ENCODE measurements around the gene MIXL1.

MIXL1 gene

GRCh38 chr1:226222686-226223085 lies 778 bp upstream of the MIXL1 start:
- H3K27ac ChIP-seq = no peak overlapping the region
- no peak for DNase-seq (ENCODE audit: low spot score)
- TF ChIP-seq, protein P1, sequence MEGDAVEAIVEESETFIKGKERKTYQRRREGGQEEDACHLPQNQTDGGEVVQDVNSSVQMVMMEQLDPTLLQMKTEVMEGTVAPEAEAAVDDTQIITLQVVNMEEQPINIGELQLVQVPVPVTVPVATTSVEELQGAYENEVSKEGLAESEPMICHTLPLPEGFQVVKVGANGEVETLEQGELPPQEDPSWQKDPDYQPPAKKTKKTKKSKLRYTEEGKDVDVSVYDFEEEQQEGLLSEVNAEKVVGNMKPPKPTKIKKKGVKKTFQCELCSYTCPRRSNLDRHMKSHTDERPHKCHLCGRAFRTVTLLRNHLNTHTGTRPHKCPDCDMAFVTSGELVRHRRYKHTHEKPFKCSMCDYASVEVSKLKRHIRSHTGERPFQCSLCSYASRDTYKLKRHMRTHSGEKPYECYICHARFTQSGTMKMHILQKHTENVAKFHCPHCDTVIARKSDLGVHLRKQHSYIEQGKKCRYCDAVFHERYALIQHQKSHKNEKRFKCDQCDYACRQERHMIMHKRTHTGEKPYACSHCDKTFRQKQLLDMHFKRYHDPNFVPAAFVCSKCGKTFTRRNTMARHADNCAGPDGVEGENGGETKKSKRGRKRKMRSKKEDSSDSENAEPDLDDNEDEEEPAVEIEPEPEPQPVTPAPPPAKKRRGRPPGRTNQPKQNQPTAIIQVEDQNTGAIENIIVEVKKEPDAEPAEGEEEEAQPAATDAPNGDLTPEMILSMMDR (conservative IDR thresholded peaks at IDR 0.05; ENCODE audit: low read depth) = no peak
- ChIA-PET CTCF (no interaction called here), POLR2A (ENCODE audit: low non-redundant PET) (interaction anchor here (0.6 kb wide), 1 partner anchor 17 kb away, joined by 3 read pairs; no protein-coding TSS in a partner anchor)

DNA sequence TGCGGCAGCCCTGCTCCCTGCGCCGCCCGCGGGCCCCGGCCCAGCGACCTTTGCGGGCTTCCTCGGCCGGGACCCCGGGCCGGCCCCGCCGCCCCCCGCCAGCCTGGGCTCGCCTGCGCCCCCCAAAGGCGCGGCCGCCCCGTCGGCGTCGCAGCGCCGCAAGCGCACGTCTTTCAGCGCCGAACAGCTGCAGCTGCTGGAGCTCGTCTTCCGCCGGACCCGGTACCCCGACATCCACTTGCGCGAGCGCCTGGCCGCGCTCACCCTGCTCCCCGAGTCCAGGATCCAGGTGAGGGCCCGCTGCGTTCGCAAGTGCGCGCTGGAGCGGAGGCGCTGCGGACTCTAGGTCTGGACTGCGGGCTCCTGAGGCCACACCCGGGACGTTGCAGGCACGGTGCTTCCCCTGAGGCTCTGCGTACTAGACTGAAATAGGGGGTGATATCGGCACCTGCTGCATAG lies 351 bp downstream of the MIXL1 start:
- no peak overlapping the region for H3K27ac ChIP-seq
- ChIA-PET CTCF (interaction anchor here (1.0 kb wide), 1 partner anchor 23 kb away, joined by 3 read pairs; no protein-coding TSS in a partner anchor), POLR2A (ENCODE audit: low non-redundant PET) (no interaction called here)
- DNase-seq (ENCODE audit: low spot score) = peak; percentile 43
- TF ChIP-seq, protein P1 (conservative IDR thresholded peaks at IDR 0.05; ENCODE audit: low read depth) = no peak; the same call in 1 of the 2 replicates

DNA sequence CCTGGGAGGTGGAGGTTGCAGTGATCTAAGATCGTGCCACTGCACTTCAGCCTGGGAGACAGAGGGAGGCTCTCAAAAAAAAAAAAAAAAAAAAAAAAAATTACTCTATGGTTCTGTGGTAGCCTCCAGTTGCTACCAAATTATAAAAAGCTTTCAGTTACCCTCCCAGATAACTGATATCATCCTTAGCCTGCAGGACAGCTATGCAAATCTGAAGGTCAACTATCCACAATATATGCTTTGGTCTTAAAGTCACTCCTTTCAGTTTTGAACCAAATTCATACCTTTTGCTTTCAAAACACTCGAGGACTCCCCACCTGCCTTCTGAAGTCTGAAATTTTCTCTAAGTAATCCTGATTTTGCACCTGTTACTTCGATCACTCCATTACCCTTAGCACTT lies 3.1 kb downstream of the MIXL1 start:
- POLR2A ChIA-PET (ENCODE audit: low non-redundant PET) = no interaction called here
- H3K27ac ChIP-seq = no peak overlapping the region
- no peak for DNase-seq (ENCODE audit: low spot score)
- TF ChIP-seq, protein P1 (conservative IDR thresholded peaks at IDR 0.05; ENCODE audit: low read depth) = no peak
- CTCF ChIA-PET = interaction anchor here (0.6 to 0.8 kb wide), 5 partner anchors 46 to 763 kb away, joined by 3 to 5 read pairs (median 4); partner anchors contain the start of gene LIN9

- no peak for DNase-seq (ENCODE audit: low spot score)
- POLR2A ChIA-PET (ENCODE audit: low non-redundant PET) = no interaction called here
- no peak overlapping the region for H3K27ac ChIP-seq
- TF ChIP-seq, protein P1 (conservative IDR thresholded peaks at IDR 0.05; ENCODE audit: low read depth) = no peak
- CTCF ChIA-PET = interaction anchor here (0.8 kb wide), 1 partner anchor 36 kb away, joined by 5 read pairs; no protein-coding TSS in a partner anchor
Measured at GRCh38 chr1:226233293-226233692, 9.8 kb downstream of the MIXL1 start.

DNA sequence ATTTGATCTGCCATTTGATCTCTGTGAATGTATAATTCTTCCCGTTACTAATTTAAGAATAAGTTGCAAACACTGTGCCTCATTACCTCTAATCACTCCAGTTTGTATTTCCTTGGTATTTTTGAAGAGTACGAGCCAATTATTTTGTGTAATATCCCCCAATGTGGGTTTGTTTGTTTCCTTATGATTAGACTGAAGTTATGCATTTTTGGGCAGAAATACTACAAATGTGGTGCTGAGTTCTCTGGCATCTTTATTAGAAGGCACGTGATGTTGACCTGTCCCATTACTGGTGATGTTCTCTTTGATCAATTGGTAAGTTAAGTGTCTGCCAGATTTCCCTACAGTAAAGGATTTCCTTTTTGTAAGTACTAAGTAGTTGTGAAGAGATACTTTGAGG lies 10.3 kb downstream of the MIXL1 start:
- no peak for DNase-seq (ENCODE audit: low spot score)
- TF ChIP-seq, protein P1 (conservative IDR thresholded peaks at IDR 0.05; ENCODE audit: low read depth) = no peak
- ChIA-PET POLR2A (ENCODE audit: low non-redundant PET) (no interaction called here), CTCF (no interaction called here)
- H3K27ac ChIP-seq = no peak overlapping the region

DNA sequence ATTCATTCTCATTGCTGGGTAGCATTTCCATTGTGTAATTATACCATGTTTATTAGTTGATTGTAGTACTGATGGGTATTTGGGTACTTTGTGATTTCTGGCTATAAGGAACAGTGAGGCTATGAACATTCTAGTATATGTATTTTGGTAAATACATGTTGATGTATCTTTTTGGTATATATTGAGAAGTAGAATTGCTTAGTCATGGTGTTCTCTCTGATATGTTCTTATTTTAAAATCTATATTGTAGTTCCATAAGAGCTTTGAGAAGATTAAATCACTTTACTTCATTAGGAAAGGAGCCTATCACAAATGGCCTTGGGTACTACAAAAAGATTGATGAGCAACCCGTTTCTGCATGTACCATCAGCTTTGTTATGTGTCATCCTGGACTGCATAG lies 13.4 kb downstream of the MIXL1 start:
- CTCF ChIA-PET = no interaction called here
- TF ChIP-seq, protein P1 (conservative IDR thresholded peaks at IDR 0.05; ENCODE audit: low read depth) = no peak
- no peak overlapping the region for H3K27ac ChIP-seq
- POLR2A ChIA-PET (ENCODE audit: low non-redundant PET) = no interaction called here
- no peak for DNase-seq (ENCODE audit: low spot score)

All from RWPE1 (cell line).